ENCODE data around the gene PTCHD1. TPM values are rescaled to one million over a fixed set of nuclear protein-coding genes. Genes with fewer than 3 reads are reported as not detected.

The PTCHD1 gene
- total RNA-seq, 1 experiment from 2014 or later = 4.2 TPM

DNA sequence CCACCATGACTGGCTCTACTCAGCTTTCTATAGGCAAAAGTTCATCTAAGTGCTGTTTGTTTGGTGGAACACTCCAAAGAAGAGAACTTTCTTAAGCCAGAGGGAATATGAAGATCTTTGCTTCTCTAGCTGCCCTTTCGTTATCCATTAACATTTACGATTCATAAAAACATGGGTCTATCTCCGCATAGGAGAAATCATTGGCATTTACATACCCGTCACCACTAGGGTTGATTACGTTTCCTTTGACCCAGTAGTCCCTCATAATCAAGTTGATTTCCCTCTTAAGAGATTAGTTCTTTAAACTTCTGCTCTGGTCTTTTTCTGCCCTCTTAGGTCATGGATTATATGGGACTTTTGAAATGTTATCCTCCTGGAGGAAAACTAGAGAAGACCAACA is 57.5 kb downstream of the PTCHD1 start (continued):
- TF ChIP-seq, protein P1, sequence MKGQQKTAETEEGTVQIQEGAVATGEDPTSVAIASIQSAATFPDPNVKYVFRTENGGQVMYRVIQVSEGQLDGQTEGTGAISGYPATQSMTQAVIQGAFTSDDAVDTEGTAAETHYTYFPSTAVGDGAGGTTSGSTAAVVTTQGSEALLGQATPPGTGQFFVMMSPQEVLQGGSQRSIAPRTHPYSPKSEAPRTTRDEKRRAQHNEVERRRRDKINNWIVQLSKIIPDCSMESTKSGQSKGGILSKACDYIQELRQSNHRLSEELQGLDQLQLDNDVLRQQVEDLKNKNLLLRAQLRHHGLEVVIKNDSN (CRISPR knock-in tag; IDR thresholded peaks at IDR 0.05) = no peak
- TF ChIP-seq NFATC4 (CRISPR knock-in tag; IDR thresholded peaks at IDR 0.05) (no peak), ZNF219 (CRISPR knock-in tag; IDR thresholded peaks at IDR 0.05; ENCODE audit: borderline replicate concordance) (no peak), RORB (CRISPR knock-in tag; IDR thresholded peaks at IDR 0.05) (no peak)

DNA sequence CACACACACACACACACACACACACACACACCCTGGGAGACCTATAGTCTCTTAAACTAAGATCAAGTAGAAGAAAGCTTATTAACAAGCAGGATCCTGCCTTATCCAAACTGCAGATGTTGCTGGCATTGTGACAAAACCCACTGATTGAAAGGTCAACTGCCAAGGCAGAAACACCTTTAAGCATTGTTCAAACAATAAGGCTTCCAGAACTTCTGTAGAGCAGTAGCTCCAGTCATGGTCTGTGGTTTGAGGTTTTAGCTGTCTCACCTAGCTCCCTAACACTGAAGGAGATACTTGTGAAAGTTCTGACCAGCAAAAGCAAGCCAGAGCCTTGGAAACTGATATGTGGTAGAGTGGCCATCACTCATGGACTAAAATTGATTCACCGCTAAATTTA is 59.8 kb downstream of the PTCHD1 start:
- ChIA-PET POLR2A (no interaction called here), CTCF (no interaction called here)
- Mint-ChIP-seq H3K4me1 (peaks cover 13% of the 10 kb centered on the region), H3K27me3 (ENCODE audit: low read depth) (no peaks in the 10 kb centered on the region), H3K4me3 (no peak overlapping the region), H3K36me3 (peaks cover 5% of the 10 kb centered on the region; the same call in 1 of the 2 replicates), H3K9me3 (no peaks in the 10 kb centered on the region), H3K27ac (no peak overlapping the region)
- no peak for ATAC-seq
- TF ChIP-seq TP53 (CRISPR knock-in tag; IDR thresholded peaks at IDR 0.05) = no peak
- TF ChIP-seq, protein P2, sequence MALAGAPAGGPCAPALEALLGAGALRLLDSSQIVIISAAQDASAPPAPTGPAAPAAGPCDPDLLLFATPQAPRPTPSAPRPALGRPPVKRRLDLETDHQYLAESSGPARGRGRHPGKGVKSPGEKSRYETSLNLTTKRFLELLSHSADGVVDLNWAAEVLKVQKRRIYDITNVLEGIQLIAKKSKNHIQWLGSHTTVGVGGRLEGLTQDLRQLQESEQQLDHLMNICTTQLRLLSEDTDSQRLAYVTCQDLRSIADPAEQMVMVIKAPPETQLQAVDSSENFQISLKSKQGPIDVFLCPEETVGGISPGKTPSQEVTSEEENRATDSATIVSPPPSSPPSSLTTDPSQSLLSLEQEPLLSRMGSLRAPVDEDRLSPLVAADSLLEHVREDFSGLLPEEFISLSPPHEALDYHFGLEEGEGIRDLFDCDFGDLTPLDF (CRISPR knock-in tag; IDR thresholded peaks at IDR 0.05) = no peak
- TF ChIP-seq ESRRA (CRISPR knock-in tag; IDR thresholded peaks at IDR 0.05; ENCODE audit: borderline replicate concordance) = no peak
- TF ChIP-seq ETV6 (CRISPR knock-in tag; IDR thresholded peaks at IDR 0.05) = no peak
- TF ChIP-seq, protein P3, sequence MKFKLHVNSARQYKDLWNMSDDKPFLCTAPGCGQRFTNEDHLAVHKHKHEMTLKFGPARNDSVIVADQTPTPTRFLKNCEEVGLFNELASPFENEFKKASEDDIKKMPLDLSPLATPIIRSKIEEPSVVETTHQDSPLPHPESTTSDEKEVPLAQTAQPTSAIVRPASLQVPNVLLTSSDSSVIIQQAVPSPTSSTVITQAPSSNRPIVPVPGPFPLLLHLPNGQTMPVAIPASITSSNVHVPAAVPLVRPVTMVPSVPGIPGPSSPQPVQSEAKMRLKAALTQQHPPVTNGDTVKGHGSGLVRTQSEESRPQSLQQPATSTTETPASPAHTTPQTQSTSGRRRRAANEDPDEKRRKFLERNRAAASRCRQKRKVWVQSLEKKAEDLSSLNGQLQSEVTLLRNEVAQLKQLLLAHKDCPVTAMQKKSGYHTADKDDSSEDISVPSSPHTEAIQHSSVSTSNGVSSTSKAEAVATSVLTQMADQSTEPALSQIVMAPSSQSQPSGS (CRISPR knock-in tag; IDR thresholded peaks at IDR 0.05; ENCODE audit: borderline replicate concordance, low read depth) = no peak
- no peak for TF ChIP-seq CREB1 (CRISPR knock-in tag; IDR thresholded peaks at IDR 0.05)
- TF ChIP-seq, protein P4, sequence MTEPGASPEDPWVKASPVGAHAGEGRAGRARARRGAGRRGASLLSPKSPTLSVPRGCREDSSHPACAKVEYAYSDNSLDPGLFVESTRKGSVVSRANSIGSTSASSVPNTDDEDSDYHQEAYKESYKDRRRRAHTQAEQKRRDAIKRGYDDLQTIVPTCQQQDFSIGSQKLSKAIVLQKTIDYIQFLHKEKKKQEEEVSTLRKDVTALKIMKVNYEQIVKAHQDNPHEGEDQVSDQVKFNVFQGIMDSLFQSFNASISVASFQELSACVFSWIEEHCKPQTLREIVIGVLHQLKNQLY (CRISPR knock-in tag; IDR thresholded peaks at IDR 0.05) = no peak
- no peak for TF ChIP-seq KAT7 (CRISPR knock-in tag; IDR thresholded peaks at IDR 0.05; ENCODE audit: borderline replicate concordance)
- TF ChIP-seq FOXP1 (CRISPR knock-in tag; IDR thresholded peaks at IDR 0.05; ENCODE audit: borderline replicate concordance) = no peak
- no peak for TF ChIP-seq TCF7 (CRISPR knock-in tag; IDR thresholded peaks at IDR 0.05; ENCODE audit: low read depth)
- TF ChIP-seq, protein P5, sequence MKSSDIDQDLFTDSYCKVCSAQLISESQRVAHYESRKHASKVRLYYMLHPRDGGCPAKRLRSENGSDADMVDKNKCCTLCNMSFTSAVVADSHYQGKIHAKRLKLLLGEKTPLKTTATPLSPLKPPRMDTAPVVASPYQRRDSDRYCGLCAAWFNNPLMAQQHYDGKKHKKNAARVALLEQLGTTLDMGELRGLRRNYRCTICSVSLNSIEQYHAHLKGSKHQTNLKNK (CRISPR knock-in tag; IDR thresholded peaks at IDR 0.05) = no peak
- TF ChIP-seq ZNF138 (CRISPR knock-in tag; conservative IDR thresholded peaks at IDR 0.05) = no peak
- TF ChIP-seq TEAD1 (CRISPR knock-in tag; IDR thresholded peaks at IDR 0.05) = no peak
- TF ChIP-seq CBFB (CRISPR knock-in tag; IDR thresholded peaks at IDR 0.05; ENCODE audit: low read depth) = no peak
- TF ChIP-seq FOXK1 (CRISPR knock-in tag; IDR thresholded peaks at IDR 0.05) = no peak
- no peak for DNase-seq (ENCODE audit: low spot score)

DNA sequence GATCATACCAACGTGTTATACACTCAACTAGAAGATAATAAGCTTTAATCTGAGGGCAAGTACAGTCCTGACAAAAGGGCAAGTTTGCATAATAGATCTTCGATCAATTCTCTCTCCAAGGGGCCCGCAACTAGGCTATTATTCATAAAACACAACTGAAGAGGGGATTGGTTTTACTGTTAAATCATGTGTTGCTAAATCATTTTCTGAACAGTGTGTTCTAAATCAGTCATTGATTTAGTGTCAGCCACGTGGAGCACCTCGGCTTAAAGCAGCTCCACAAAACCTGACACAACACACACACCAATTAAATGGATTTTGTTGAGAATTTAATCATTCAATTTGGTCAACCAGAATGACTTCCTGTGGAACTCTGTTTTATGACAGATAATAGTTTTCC is 61.6 kb downstream of the PTCHD1 start:
- Mint-ChIP-seq H3K4me1 (peaks cover 8% of the 10 kb centered on the region), H3K27ac (no peak overlapping the region), H3K27me3 (ENCODE audit: low read depth) (no peaks in the 10 kb centered on the region), H3K36me3 (peaks cover 5% of the 10 kb centered on the region; the same call in 1 of the 2 replicates), H3K9me3 (no peaks in the 10 kb centered on the region), H3K4me3 (no peak overlapping the region)
- ATAC-seq = no peak
- DNase-seq (ENCODE audit: low spot score) = no peak
- TF ChIP-seq, protein P6, sequence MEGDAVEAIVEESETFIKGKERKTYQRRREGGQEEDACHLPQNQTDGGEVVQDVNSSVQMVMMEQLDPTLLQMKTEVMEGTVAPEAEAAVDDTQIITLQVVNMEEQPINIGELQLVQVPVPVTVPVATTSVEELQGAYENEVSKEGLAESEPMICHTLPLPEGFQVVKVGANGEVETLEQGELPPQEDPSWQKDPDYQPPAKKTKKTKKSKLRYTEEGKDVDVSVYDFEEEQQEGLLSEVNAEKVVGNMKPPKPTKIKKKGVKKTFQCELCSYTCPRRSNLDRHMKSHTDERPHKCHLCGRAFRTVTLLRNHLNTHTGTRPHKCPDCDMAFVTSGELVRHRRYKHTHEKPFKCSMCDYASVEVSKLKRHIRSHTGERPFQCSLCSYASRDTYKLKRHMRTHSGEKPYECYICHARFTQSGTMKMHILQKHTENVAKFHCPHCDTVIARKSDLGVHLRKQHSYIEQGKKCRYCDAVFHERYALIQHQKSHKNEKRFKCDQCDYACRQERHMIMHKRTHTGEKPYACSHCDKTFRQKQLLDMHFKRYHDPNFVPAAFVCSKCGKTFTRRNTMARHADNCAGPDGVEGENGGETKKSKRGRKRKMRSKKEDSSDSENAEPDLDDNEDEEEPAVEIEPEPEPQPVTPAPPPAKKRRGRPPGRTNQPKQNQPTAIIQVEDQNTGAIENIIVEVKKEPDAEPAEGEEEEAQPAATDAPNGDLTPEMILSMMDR (IDR thresholded peaks at IDR 0.05) = no peak
- TF ChIP-seq ZNF263 (CRISPR knock-in tag; IDR thresholded peaks at IDR 0.05; ENCODE audit: low read depth) = no peak
- TF ChIP-seq FOXK1 (CRISPR knock-in tag; IDR thresholded peaks at IDR 0.05) = no peak
- TF ChIP-seq HMGA2 (CRISPR knock-in tag; IDR thresholded peaks at IDR 0.05) = no peak
- TF ChIP-seq EMX1 (CRISPR knock-in tag; IDR thresholded peaks at IDR 0.05) = no peak
- TF ChIP-seq NFYB (CRISPR knock-in tag; conservative IDR thresholded peaks at IDR 0.05; ENCODE audit: low read depth) = no peak
- POLR2A ChIA-PET = no interaction called here
- CTCF ChIA-PET = no interaction called here
